HEK293T (cell line): ENCODE measurements around the gene KIAA1755.

Experiments used
- CTCF ChIA-PET: fragments of 350-600 bp; formaldehyde crosslinking; extraction: SDS; loops from one replicate; lab custom pipeline; 2021; ENCODE audit warnings: antibody characterized with exemption, inconsistent platforms; lab: Yijun Ruan, JAX
- POLR2A ChIA-PET: fragments of 350-600 bp; formaldehyde crosslinking; extraction: SDS; loops from one replicate; lab custom pipeline; 2020; ENCODE audit warnings: antibody characterized with exemption, inconsistent platforms; lab: Yijun Ruan, JAX
- DNase-seq: peaks from one replicate; pipeline ENCODE4 v3.0.0; 2012; ENCODE audit warnings: mixed read lengths; ENCODE audit errors: extremely low spot score
- ARNT ChIP-seq: fragments of 450-650 bp; IDR thresholded peaks from 2 replicates; pipeline ENCODE4 v1.6.1; 2017; ENCODE audit warnings: mild to moderate bottlenecking
- BHLHE40 ChIP-seq: fragments of 450-650 bp; IDR thresholded peaks from 2 replicates; pipeline ENCODE4 v1.6.1; 2016; ENCODE audit warnings: mild to moderate bottlenecking, moderate library complexity, borderline replicate concordance
- CTBP1 ChIP-seq: fragments of 450-650 bp; IDR thresholded peaks from 2 replicates; pipeline ENCODE4 v1.6.1; 2016; ENCODE audit warnings: borderline replicate concordance
- ELF4 ChIP-seq: fragments of 450-650 bp; IDR thresholded peaks from 2 replicates; pipeline ENCODE4 v1.6.1; 2017; ENCODE audit warnings: antibody characterized with exemption
- FOXA1 ChIP-seq: fragments of 450-650 bp; IDR thresholded peaks from 2 replicates; pipeline ENCODE4 v1.6.1; 2016; ENCODE audit warnings: mild to moderate bottlenecking
- FOXK2 ChIP-seq: fragments of 450-650 bp; IDR thresholded peaks from 2 replicates; pipeline ENCODE4 v1.6.1; 2016; ENCODE audit warnings: mild to moderate bottlenecking
- FOXM1 ChIP-seq: fragments of 450-650 bp; IDR thresholded peaks from 2 replicates; pipeline ENCODE4 v1.6.1; 2017; ENCODE audit warnings: mild to moderate bottlenecking, borderline replicate concordance
- HDGF ChIP-seq: fragments of 450-650 bp; IDR thresholded peaks from 2 replicates; pipeline ENCODE4 v1.6.1; 2017; ENCODE audit warnings: antibody characterized with exemption, borderline replicate concordance
- L3MBTL2 ChIP-seq: fragments of 450-650 bp; conservative IDR thresholded peaks from 2 replicates; pipeline ENCODE4 v1.6.1; 2016; ENCODE audit warnings: mild to moderate bottlenecking
- LEF1 ChIP-seq: fragments of 450-650 bp; IDR thresholded peaks from 2 replicates; pipeline ENCODE4 v1.6.1; 2017; ENCODE audit warnings: mild to moderate bottlenecking, borderline replicate concordance
- NFRKB ChIP-seq: fragments of 450-650 bp; IDR thresholded peaks from 2 replicates; pipeline ENCODE4 v1.6.1; 2016; ENCODE audit warnings: mild to moderate bottlenecking, moderate library complexity
- SP1 ChIP-seq: fragments of 450-650 bp; IDR thresholded peaks from 2 replicates; pipeline ENCODE4 v1.6.1; 2017
- SUZ12 ChIP-seq: fragments of 450-650 bp; IDR thresholded peaks from 2 replicates; pipeline ENCODE4 v1.6.1; 2016; ENCODE audit warnings: mild to moderate bottlenecking
- TARDBP ChIP-seq: fragments of 450-650 bp; IDR thresholded peaks from 2 replicates; pipeline ENCODE4 v1.6.1; 2016
- ZNF384 ChIP-seq: fragments of 450-650 bp; IDR thresholded peaks from 2 replicates; pipeline ENCODE4 v1.6.1; 2016
- TF ChIP-seq, protein P1 (sequence below): fragments of 450-650 bp; IDR thresholded peaks from 2 replicates; pipeline ENCODE4 v1.6.1; 2016

The KIAA1755 gene

DNA sequence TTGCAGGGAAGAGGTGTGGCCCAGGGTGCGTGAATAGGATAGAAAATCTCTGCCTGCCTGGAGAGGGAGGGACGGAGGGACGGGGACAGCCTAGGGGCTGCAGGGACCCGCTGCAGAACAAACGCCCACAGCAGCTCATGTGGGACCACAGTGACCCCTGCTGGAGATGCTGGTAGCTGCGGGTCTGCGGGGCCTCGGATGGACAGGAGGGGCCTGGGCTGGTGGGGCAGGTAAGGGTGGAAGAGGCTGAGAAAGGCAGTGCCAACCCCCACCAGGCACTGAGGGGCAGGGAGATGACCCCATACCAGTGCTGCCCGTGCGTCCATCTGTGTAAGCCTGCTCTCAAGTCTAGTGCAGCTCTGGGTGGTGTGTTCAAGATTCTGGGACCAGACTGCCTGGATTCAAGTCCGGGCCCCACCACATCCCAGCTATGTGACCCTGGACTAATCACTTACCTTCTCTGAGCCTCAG is 39.4 kb downstream of the KIAA1755 start:
- CTCF ChIA-PET, result interaction anchor here (0.8 to 3.2 kb wide), 13 partner anchors 9 to 177 kb away, joined by 3 to 17 read pairs (median 4); no protein-coding TSS in a partner anchor
- POLR2A ChIA-PET, result no interaction called here
- DNase-seq, result peak; percentile 90
- TF ChIP-seq ARNT, result no peak; the same call in 1 of the 2 replicates
- no peak for TF ChIP-seq FOXK2
- TF ChIP-seq CTBP1, result no peak
- no peak for TF ChIP-seq LEF1
- no peak for TF ChIP-seq FOXA1
- no peak for TF ChIP-seq HDGF

DNA sequence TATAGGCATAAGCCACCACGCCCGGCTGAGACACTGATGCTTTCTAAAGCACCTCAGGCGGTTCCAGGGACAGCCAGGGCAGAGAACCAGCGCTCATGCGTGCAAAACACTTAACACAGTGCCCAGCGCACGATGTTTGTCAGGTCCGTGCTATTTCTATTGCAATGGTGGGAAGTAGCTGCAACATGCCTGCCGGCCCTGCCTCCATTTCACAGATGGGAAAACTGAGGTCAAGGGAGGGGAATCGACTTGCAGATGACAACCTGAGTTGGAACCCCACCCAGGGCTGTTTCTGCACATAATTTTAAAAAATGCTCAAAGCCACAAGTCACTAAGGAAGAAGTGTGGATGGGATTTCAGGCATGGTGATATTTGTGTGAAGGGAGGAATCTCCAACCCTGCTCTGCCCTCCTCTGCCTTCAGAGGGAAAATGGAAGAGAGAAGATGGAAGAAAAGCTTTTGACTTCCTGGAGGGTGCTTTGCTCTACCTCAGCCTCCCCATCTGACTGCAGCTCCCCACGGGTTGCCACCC is 39.9 kb downstream of the KIAA1755 start:
- CTCF ChIA-PET, result interaction anchor here (0.6 to 3.2 kb wide), 12 partner anchors 9 to 188 kb away, joined by 3 to 17 read pairs (median 4); no protein-coding TSS in a partner anchor
- POLR2A ChIA-PET, result no interaction called here
- no peak for DNase-seq
- TF ChIP-seq SUZ12, result no peak
- TF ChIP-seq CTBP1, result no peak
- no peak for TF ChIP-seq FOXK2
- no peak for TF ChIP-seq BHLHE40
- no peak for TF ChIP-seq ELF4
- no peak for TF ChIP-seq HDGF
- TF ChIP-seq NFRKB, result no peak
- no peak for TF ChIP-seq FOXM1
- no peak for TF ChIP-seq LEF1
- TF ChIP-seq L3MBTL2, result no peak
- no peak for TF ChIP-seq TARDBP

DNA sequence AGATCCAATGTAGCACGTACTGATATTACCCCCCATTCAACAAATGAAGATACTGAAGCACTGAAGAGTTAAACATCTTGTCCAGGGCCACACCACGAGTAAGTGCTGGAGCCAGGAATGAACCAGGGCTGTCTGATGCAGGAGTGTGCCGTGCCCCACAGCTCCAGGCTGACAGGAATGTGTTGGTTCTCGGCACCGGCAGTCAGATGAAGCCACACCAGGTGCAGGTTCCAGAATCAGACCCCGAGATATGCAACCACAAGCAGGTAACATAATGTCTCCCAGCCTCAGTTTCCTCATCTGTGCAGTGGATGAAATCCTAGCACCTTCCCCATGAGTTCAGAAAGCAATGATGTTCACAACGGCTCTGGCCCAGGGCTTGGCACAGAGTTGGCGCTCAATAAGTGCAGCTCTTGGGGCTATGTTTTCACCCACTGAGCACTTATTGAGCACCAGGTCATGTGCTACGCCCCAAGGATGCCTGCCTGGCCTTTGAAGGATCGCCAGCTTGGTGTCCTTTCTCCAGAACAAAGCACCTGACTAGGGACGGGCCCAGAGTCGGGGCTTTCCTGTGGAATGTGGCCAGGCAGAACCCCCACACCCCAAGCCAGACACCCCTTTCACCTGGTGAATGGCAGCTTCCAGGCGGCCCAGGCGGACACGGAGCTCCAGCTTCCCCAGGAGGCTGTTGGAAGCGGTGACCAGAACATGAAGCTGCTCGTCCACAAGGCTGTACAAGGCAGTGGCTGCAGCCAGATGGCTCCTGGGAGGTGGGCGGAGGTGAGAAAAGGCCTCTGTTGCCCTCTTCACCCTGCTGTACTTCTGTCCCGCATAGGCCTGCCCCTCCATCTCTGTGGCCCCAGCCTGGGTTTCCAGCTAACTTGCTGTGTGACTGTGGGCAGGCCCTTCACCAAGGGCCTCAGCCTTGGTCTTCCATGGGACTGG is 41.3 kb downstream of the KIAA1755 start:
- POLR2A ChIA-PET, result no interaction called here
- TF ChIP-seq ARNT (no peak), SUZ12 (no peak), FOXK2 (no peak), BHLHE40 (no peak), HDGF (no peak), L3MBTL2 (no peak), FOXA1 (no peak)
- CTCF ChIA-PET, result interaction anchor here (0.6 to 3.2 kb wide), 5 partner anchors 146 to 791 kb away, joined by 3 to 15 read pairs (median 6); no protein-coding TSS in a partner anchor
- DNase-seq, result no peak

DNA sequence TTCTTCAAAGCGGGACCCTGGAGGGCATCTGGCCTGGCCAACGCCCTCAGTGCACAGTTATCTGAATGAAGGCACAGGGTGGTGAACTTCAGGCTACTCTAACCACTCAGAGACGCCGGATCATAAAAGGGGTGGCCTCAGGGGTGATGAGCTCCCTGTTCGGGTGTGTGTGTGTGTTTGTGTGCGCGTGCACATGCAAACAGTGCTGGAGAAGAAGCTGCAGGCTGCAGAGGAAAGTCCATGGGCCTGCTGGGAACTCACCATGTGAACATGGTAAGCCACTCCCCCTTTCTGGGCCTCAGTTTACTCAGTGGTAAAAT is 42.0 kb downstream of the KIAA1755 start:
- POLR2A ChIA-PET, result no interaction called here
- no peak for DNase-seq
- TF ChIP-seq LEF1 (no peak), BHLHE40 (no peak), TARDBP (no peak), FOXK2 (no peak), SUZ12 (no peak), ELF4 (no peak), CTBP1 (no peak), SP1 (no peak), ZNF384 (no peak), FOXM1 (no peak), ARNT (no peak), L3MBTL2 (no peak), FOXA1 (no peak), NFRKB (no peak), HDGF (no peak)
- TF ChIP-seq, protein P1, sequence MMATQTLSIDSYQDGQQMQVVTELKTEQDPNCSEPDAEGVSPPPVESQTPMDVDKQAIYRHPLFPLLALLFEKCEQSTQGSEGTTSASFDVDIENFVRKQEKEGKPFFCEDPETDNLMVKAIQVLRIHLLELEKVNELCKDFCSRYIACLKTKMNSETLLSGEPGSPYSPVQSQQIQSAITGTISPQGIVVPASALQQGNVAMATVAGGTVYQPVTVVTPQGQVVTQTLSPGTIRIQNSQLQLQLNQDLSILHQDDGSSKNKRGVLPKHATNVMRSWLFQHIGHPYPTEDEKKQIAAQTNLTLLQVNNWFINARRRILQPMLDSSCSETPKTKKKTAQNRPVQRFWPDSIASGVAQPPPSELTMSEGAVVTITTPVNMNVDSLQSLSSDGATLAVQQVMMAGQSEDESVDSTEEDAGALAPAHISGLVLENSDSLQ, result no peak
- CTCF ChIA-PET, result no interaction called here

GRCh38 chr20:38217791-38218565 is 42.6 kb downstream of the KIAA1755 start:
- DNase-seq, result no peak
- TF ChIP-seq SUZ12 (no peak), ELF4 (no peak), TARDBP (no peak), BHLHE40 (no peak), ZNF384 (no peak), L3MBTL2 (no peak), ARNT (no peak), FOXK2 (no peak), LEF1 (no peak), HDGF (no peak), NFRKB (no peak), CTBP1 (no peak), FOXA1 (no peak), SP1 (no peak), FOXM1 (no peak)
- TF ChIP-seq, protein P1, result no peak
- ChIA-PET POLR2A (no interaction called here), CTCF (no interaction called here)
